Measurements from ENCODE around the gene ADGRB3.

The ADGRB3 gene

DNA sequence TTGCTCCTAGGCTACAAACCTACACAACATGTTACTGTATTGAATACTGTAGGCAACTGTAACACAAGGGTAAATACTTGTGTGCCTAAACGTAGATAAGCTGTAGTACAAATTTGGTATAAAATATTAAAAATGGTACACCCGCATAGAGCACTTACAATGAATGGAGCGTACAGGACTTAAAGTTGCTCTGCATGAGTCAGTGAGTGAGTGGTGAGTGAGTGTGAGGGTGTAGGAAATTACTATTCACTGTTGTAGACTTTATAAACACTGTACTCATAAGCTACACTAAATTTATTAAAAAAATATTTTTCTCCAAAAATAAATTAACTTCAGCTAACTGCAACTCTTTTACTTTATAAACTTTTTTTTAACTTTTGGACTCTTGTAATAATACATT, 391.6 kb downstream of the ADGRB3 start:
- peak in 1 of 2 donors; percentile 59 for DNase-seq (ENCODE audit: low read depth in 2 of 2)
- TF ChIP-seq, protein P1, sequence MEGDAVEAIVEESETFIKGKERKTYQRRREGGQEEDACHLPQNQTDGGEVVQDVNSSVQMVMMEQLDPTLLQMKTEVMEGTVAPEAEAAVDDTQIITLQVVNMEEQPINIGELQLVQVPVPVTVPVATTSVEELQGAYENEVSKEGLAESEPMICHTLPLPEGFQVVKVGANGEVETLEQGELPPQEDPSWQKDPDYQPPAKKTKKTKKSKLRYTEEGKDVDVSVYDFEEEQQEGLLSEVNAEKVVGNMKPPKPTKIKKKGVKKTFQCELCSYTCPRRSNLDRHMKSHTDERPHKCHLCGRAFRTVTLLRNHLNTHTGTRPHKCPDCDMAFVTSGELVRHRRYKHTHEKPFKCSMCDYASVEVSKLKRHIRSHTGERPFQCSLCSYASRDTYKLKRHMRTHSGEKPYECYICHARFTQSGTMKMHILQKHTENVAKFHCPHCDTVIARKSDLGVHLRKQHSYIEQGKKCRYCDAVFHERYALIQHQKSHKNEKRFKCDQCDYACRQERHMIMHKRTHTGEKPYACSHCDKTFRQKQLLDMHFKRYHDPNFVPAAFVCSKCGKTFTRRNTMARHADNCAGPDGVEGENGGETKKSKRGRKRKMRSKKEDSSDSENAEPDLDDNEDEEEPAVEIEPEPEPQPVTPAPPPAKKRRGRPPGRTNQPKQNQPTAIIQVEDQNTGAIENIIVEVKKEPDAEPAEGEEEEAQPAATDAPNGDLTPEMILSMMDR (IDR thresholded peaks at IDR 0.05; ENCODE audit: low read depth, low read length) = no peak
- H3K4me3 ChIP-seq (replicated peaks in 1 of 2; ENCODE audit: low read depth in 2 of 2, low read length in 2 of 2) = no peak overlapping the region

DNA sequence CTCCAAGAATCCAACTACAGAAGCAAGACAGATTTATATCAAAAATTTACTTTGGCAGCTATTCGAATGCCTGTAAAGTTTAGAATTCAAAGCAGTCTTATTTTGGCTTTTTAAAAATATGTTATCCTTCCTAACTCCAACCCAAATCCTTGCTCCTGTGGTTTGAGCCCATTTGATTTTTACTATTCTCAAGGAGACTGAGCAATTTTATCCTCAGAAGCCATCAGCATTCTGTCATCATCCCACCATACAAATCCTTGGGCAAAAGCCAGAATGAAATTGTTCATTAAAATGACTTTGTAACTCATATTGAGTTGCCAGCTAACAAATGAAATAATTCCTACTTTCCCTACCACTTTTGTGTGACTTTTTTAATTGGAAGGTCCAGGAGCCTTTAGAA, 392.8 kb downstream of the ADGRB3 start:
- DNase-seq (ENCODE audit: low read depth in 2 of 2) = no peak
- TF ChIP-seq, protein P1 (IDR thresholded peaks at IDR 0.05; ENCODE audit: low read depth, low read length) = no peak
- no peak overlapping the region for H3K4me3 ChIP-seq (replicated peaks in 1 of 2; ENCODE audit: low read depth in 2 of 2, low read length in 2 of 2)

DNA sequence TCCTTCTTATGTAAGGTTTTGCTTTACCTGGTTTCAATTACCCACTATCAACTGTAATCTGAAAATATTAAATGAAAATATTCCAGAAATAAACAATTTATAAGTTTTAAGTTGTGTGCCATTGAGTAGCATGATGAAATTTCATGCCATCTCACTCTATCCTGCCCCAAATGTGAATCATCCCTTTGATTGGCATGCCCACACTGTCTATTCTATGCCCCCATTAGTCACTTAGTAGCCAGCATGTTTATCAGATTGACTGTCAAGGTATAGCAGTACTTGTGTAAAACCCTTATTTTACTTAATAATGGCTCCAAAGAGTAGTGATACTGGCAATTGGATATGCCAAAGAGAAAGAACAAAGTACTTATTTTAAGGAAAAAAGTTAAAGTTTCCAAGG, 403.8 kb downstream of the ADGRB3 start:
- TF ChIP-seq, protein P1 (IDR thresholded peaks at IDR 0.05; ENCODE audit: low read depth, low read length) = no peak
- no peak for DNase-seq (ENCODE audit: low read depth in 2 of 2)

DNA sequence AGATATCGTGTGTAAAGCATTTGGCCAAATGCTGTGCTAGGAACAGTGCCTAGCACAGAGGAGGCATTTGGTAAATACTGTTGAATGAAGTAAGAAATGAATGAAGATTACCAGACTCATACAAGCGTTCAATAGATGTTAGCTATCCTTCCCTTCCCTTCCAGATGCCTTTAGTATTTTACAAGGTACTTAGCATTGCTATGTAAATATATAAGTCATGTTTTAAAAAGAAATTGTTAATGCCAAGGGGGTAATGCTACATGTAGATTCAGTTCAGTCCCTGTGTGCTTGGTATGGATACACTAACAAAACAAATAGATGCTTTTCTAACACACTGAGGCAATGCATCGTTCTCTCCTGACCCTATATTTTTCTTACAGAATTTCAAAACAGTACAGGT, 407.2 kb downstream of the ADGRB3 start:
- TF ChIP-seq, protein P1 (IDR thresholded peaks at IDR 0.05; ENCODE audit: low read depth, low read length) = no peak
- no peak overlapping the region for H3K4me3 ChIP-seq (replicated peaks in 1 of 2; ENCODE audit: low read depth in 2 of 2, low read length in 2 of 2)
- no peak for DNase-seq (ENCODE audit: low read depth in 2 of 2)

More for the DNA sequence above, 403.8 kb downstream of the ADGRB3 start:
- H3K4me3 ChIP-seq (replicated peaks in 1 of 2; ENCODE audit: low read depth in 2 of 2, low read length in 2 of 2) = no peak overlapping the region

DNA sequence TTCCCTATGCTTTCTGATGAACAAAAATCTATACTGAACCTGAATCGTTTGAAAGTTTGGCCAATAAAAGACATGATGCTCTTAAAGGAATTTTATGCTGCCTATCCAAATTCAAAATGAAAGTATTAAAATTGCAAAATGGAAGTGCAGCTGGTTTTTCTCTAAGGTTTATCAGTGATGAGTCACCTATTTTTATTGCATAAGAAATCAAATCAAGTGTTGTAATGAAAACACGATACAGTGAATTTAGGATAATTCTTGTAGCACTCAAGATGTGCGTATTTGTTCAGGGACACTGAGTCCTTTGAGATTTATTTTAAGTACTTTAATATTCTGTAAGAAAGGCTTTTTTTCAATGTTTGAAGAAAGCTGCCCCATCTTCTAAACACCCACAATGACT, 409.5 kb downstream of the ADGRB3 start:
- H3K4me3 ChIP-seq (replicated peaks in 1 of 2; ENCODE audit: low read depth in 2 of 2, low read length in 2 of 2) = no peak overlapping the region
- peak; percentile 49 to 58 for DNase-seq (ENCODE audit: low read depth in 2 of 2)
- TF ChIP-seq, protein P1 (IDR thresholded peaks at IDR 0.05; ENCODE audit: low read depth, low read length) = no peak

DNA sequence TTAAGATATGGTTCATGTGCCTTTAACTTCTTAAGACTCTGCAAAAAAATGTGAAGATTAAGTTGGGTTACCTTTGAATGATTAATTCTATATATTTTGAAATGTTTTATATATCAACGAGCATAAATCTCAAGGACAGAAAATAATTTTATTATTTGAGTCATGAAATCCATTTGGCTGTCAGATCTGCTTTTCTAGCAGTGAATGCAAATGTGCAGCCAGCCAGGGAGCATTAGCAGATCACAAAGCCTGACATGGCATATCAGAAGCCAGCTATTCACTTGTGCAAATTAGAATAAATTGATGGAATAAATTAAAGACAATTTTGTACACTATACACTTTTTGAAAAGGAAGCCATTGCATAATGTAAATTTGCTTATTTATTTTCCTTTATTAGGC, 424.3 kb downstream of the ADGRB3 start:
- H3K4me3 ChIP-seq (replicated peaks in 1 of 2; ENCODE audit: low read depth in 2 of 2, low read length in 2 of 2) = no peak overlapping the region
- no peak for DNase-seq (ENCODE audit: low read depth in 2 of 2)
- TF ChIP-seq, protein P1 (IDR thresholded peaks at IDR 0.05; ENCODE audit: low read depth, low read length) = no peak

DNA sequence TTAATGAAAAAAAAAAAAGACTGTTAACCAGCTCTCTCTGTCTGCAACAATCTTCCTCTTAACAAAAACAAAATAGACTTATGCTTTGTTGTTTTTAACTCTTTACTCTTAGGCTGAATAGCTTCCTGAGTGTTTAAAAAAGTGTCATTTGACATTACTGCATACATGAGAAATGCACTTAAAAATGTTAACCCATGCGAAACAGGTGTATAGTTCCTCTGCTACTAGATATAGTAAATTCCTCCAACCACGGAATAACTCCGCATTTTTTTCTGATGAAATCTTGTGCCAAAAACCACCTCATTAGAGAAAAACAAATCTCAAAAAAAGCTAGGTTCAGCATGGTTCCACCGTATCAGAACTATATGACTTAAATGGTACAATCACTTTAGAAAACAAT, 426.0 kb downstream of the ADGRB3 start:
- TF ChIP-seq, protein P1 (IDR thresholded peaks at IDR 0.05; ENCODE audit: low read depth, low read length) = no peak
- DNase-seq (ENCODE audit: low read depth in 2 of 2) = no peak
- H3K4me3 ChIP-seq (replicated peaks in 1 of 2; ENCODE audit: low read depth in 2 of 2, low read length in 2 of 2) = no peak overlapping the region
